Stomach (tissue), 4 donors: ENCODE results near the gene NT5C1A.

ENCODE experiments used
- CTCF ChIP-seq, 7 experiments: fragments of 450-650 bp in 4 of 7; fragments of 200-600 bp in 3 of 7; sonication (generic) in 3 of 7; IDR thresholded peaks; one replicate each; pipeline ENCODE4 v1.5.1; 2016 to 2019; ENCODE audit warnings: antibody characterized with exemption in 7 of 7, control low read depth in 2 of 7, mild to moderate bottlenecking in 1 of 7
- POLR2AphosphoS5 ChIP-seq, 3 donors: sonication (generic); formaldehyde crosslinking; IDR thresholded peaks; one replicate each; pipeline ENCODE4 v1.6.1; 2016; ENCODE audit warnings: antibody characterized with exemption in 3 of 3

DNA sequence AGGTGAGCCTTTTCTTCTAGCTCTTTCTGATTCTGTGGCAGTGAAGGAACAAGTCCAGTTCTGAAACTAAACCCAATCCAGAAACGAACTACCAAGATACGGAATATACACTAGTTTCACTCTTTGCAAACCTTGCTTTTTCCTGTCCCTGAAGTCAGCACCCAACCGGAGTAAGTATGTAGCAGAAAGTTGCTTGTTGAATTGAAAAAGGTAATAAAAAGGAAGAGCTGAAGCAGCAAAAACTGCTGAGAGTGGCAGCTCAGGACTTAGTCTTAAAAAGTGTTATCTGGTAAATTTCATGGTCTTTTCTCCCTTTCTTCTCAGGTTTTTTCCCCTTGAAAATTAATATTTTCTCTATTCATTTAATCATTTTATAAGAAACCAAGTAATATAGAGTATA lies 9.4 kb upstream of the NT5C1A start:
- TF ChIP-seq CTCF (IDR thresholded peaks at IDR 0.05) (no peak), POLR2AphosphoS5 (IDR thresholded peaks at IDR 0.05) (no peak)
